GM19099 (cell line): Measurements from ENCODE around the gene SWT1.

Experiments used
- POLR2A ChIP-seq: IDR thresholded peaks from 3 replicates; pipeline ENCODE4 v1.6.1; 2011; ENCODE audit warnings: low read depth; ENCODE audit not compliant: insufficient read length; ENCODE audit errors: extremely low read depth

The SWT1 gene

GRCh38 chr1:185157599-185158412 is 839 bp downstream of the SWT1 start:
- no peak for TF ChIP-seq POLR2A

GRCh38 chr1:185158800-185159199 is 1.8 kb downstream of the SWT1 start:
- no peak for TF ChIP-seq POLR2A

GRCh38 chr1:185159966-185160365 is 3.0 kb downstream of the SWT1 start:
- TF ChIP-seq POLR2A: no peak

- TF ChIP-seq POLR2A: no peak
Measured at GRCh38 chr1:185162491-185162890, 5.5 kb downstream of the SWT1 start.

- no peak for TF ChIP-seq POLR2A
Measured at GRCh38 chr1:185166106-185166505, 9.1 kb downstream of the SWT1 start.

GRCh38 chr1:185170291-185170848 is 13.4 kb downstream of the SWT1 start:
- TF ChIP-seq POLR2A: no peak

GRCh38 chr1:185193756-185194155 is 36.8 kb downstream of the SWT1 start:
- no peak for TF ChIP-seq POLR2A

GRCh38 chr1:185200889-185201288 is 43.9 kb downstream of the SWT1 start:
- TF ChIP-seq POLR2A: no peak

- no peak for TF ChIP-seq POLR2A
Measured at GRCh38 chr1:185207170-185207569, 50.2 kb downstream of the SWT1 start.

GRCh38 chr1:185207980-185208602 is 51.1 kb downstream of the SWT1 start:
- no peak for TF ChIP-seq POLR2A

GRCh38 chr1:185208626-185209180 is 51.7 kb downstream of the SWT1 start:
- TF ChIP-seq POLR2A: no peak

- no peak for TF ChIP-seq POLR2A
Measured at GRCh38 chr1:185213091-185213490, 56.1 kb downstream of the SWT1 start.

- no peak for TF ChIP-seq POLR2A
Measured at GRCh38 chr1:185215911-185216310, 58.9 kb downstream of the SWT1 start.

GRCh38 chr1:185224132-185224531 is 67.2 kb downstream of the SWT1 start:
- no peak for TF ChIP-seq POLR2A

- TF ChIP-seq POLR2A: no peak
Measured at GRCh38 chr1:185227161-185227560, 70.2 kb downstream of the SWT1 start.

GRCh38 chr1:185228979-185229378 is 72.0 kb downstream of the SWT1 start:
- TF ChIP-seq POLR2A: no peak
